H1 (cell line): ENCODE measurements around the gene FABP6. TPM values are rescaled to one million over a fixed set of nuclear protein-coding genes. Genes with fewer than 3 reads are reported as not detected.
"Not testable (repeated sequence)": the region's sequence is repeated elsewhere in the genome, so short reads cannot be mapped to it uniquely, and the experiment has no call there.

ENCODE experiments used
- CTCF ChIA-PET: fragments of 300-600 bp; sonication (Branson Sonifier 250); formaldehyde crosslinking; loops from one replicate; lab custom pipeline; 2021; ENCODE audit not compliant: partially characterized antibody; lab: Charles Lee
- POLR2A ChIA-PET: fragments of 300-600 bp; sonication (Branson Sonifier 250); formaldehyde crosslinking; loops from one replicate; lab custom pipeline; 2021; ENCODE audit warnings: inconsistent platforms; ENCODE audit not compliant: partially characterized antibody; lab: Charles Lee
- DNase-seq, 2 experiments: peaks; one replicate each; pipeline versions ENCODE4 v3.0.0 to v3.0.0-alpha.2; 2010 to 2022; ENCODE audit warnings: low spot score in 2 of 2, low read depth in 1 of 2, mixed read lengths in 1 of 2
- FAIRE-seq: peaks from 2 replicates; lab custom pipeline; 2011; peaks lifted over from hg19 to GRCh38; lab: Jason Lieb, UNC
- H2AFZ ChIP-seq: 2 replicates; pipeline ENCODE4 v1.8.1; 2012; ENCODE audit warnings: low read length, inconsistent platforms
- H2AK5ac ChIP-seq: 2 replicates; pipeline ENCODE4 v1.6.1; 2013; ENCODE audit warnings: low read depth, low read length
- H2BK120ac ChIP-seq: replicated peaks from 2 replicates; pipeline ENCODE3; 2013; ENCODE audit warnings: low read depth, low read length, inconsistent platforms
- H2BK12ac ChIP-seq: 2 replicates; pipeline ENCODE4 v1.6.1; 2013; ENCODE audit warnings: low read depth, low read length
- H2BK15ac ChIP-seq: 2 replicates; pipeline ENCODE4 v1.6.1; 2013; ENCODE audit warnings: low read length
- H2BK20ac ChIP-seq: 2 replicates; pipeline ENCODE4 v1.6.1; 2013; ENCODE audit warnings: low read length
- H2BK5ac ChIP-seq: 2 replicates; pipeline ENCODE4 v1.6.1; 2013; ENCODE audit warnings: low read depth, low read length
- H3K14ac ChIP-seq: 2 replicates; pipeline ENCODE4 v1.6.1; 2013; ENCODE audit warnings: inconsistent platforms; ENCODE audit not compliant: insufficient read length
- H3K18ac ChIP-seq: 2 replicates; pipeline ENCODE4 v1.6.1; 2013; ENCODE audit warnings: low read length; ENCODE audit errors: extremely low read depth
- H3K23ac ChIP-seq: 2 replicates; pipeline ENCODE4 v1.6.1; 2013; ENCODE audit warnings: inconsistent platforms; ENCODE audit not compliant: insufficient read length
- H3K23me2 ChIP-seq: 2 replicates; pipeline ENCODE4 v1.6.1; 2013; ENCODE audit warnings: low read depth, low read length
- H3K27ac ChIP-seq: 2 replicates; pipeline ENCODE4 v1.6.1; 2011; ENCODE audit warnings: low read depth, low read length, inconsistent platforms
- H3K27me3 ChIP-seq, 4 experiments: replicated peaks in 1 of 4; 1 replicate in 1 of 4; 2 replicates in 3 of 4; pipeline versions ENCODE4 v1.6.1 to v1.8.1; 2011 to 2013; ENCODE audit warnings: low read length in 3 of 4, mild to moderate bottlenecking in 3 of 4, inconsistent platforms in 2 of 4, mixed read lengths in 2 of 4, moderate library complexity in 1 of 4; ENCODE audit not compliant: control insufficient read depth in 3 of 4, insufficient read depth in 3 of 4; ENCODE audit errors: extremely low read depth in 1 of 4
- H3K36me3 ChIP-seq, 4 experiments: 2 replicates each; pipeline versions ENCODE4 v1.6.1 to v1.8.1; 2011 to 2013; ENCODE audit warnings: mild to moderate bottlenecking in 4 of 4, low read length in 3 of 4, moderate library complexity in 2 of 4, control low read depth in 1 of 4, inconsistent platforms in 1 of 4; ENCODE audit not compliant: insufficient read depth in 4 of 4, control insufficient read depth in 2 of 4
- H3K4ac ChIP-seq: replicated peaks from 2 replicates; pipeline ENCODE3; 2013; ENCODE audit warnings: low read length, low read depth, mixed read lengths, inconsistent platforms; ENCODE audit not compliant: insufficient read length
- H3K4me1 ChIP-seq, 4 experiments: replicated peaks in 1 of 4; 1 replicate in 1 of 4; 2 replicates in 3 of 4; pipeline versions ENCODE4 v1.6.1 to v1.8.1; 2011 to 2013; ENCODE audit warnings: low read length in 3 of 4, inconsistent platforms in 2 of 4, mixed read lengths in 1 of 4; ENCODE audit not compliant: insufficient read depth in 4 of 4, control insufficient read depth in 3 of 4
- H3K4me2 ChIP-seq, 2 experiments: 2 replicates each; pipeline versions ENCODE4 v1.6.1 to v1.8.1; 2011 to 2013; ENCODE audit warnings: low read depth in 2 of 2, low read length in 2 of 2, control low read depth in 1 of 2, inconsistent platforms in 1 of 2, mild to moderate bottlenecking in 1 of 2; ENCODE audit not compliant: insufficient read depth in 1 of 2
- H3K4me3 ChIP-seq, 4 experiments: fragments of 200-600, 300-600 bp in 1 of 4; sonication (generic), shearing (Covaris generic), sonication (Bioruptor Twin) in 1 of 4; 2 replicates each; pipeline versions ENCODE4 v1.5.1 to v1.8.1; 2011 to 2016; ENCODE audit warnings: low read length in 4 of 4, low read depth in 3 of 4, control low read depth in 2 of 4, inconsistent platforms in 2 of 4, mild to moderate bottlenecking in 2 of 4, mixed read lengths in 1 of 4, moderate library complexity in 1 of 4; ENCODE audit not compliant: insufficient read depth in 2 of 4; ENCODE audit errors: extremely low read depth in 1 of 4
- H3K56ac ChIP-seq: replicated peaks from 2 replicates; pipeline ENCODE3; 2013; ENCODE audit warnings: low read depth, mild to moderate bottlenecking, mixed read lengths, low read length, inconsistent platforms; ENCODE audit not compliant: insufficient read length
- H3K79me1 ChIP-seq: 2 replicates; pipeline ENCODE4 v1.6.1; 2013; ENCODE audit warnings: low read depth, low read length, control low read depth
- H3K79me2 ChIP-seq, 2 experiments: 2 replicates each; pipeline versions ENCODE4 v1.6.1 to v1.8.1; 2012 to 2013; ENCODE audit warnings: low read length in 2 of 2, mild to moderate bottlenecking in 2 of 2, inconsistent platforms in 1 of 2; ENCODE audit not compliant: insufficient read depth in 2 of 2, control insufficient read depth in 1 of 2
- H3K9ac ChIP-seq, 4 experiments: replicated peaks in 1 of 4; 1 replicate in 1 of 4; 2 replicates in 3 of 4; pipeline versions ENCODE4 v1.6.1 to v1.8.1; 2011 to 2013; ENCODE audit warnings: low read depth in 3 of 4, low read length in 3 of 4, control low read depth in 2 of 4, mild to moderate bottlenecking in 2 of 4, moderate library complexity in 2 of 4, inconsistent platforms in 1 of 4; ENCODE audit errors: extremely low read depth in 1 of 4
- H3K9me3 ChIP-seq, 2 experiments: 2 replicates each; pipeline versions ENCODE4 v1.6.1 to v1.8.1; 2012 to 2013; ENCODE audit warnings: mild to moderate bottlenecking in 2 of 2, moderate library complexity in 2 of 2, control low read depth in 1 of 2, inconsistent platforms in 1 of 2, low read depth in 1 of 2, low read length in 1 of 2, mixed read lengths in 1 of 2; ENCODE audit not compliant: insufficient read depth in 2 of 2
- H4K20me1 ChIP-seq, 2 experiments: replicated peaks in 1 of 2; 2 replicates each; pipeline versions ENCODE3 to v1.8.1; 2011 to 2013; ENCODE audit warnings: inconsistent platforms in 2 of 2, low read length in 2 of 2, mild to moderate bottlenecking in 1 of 2; ENCODE audit not compliant: insufficient read depth in 2 of 2, control insufficient read depth in 1 of 2
- H4K5ac ChIP-seq: 2 replicates; pipeline ENCODE4 v1.6.1; 2013; ENCODE audit warnings: low read length, low read depth, mixed read lengths, inconsistent platforms; ENCODE audit not compliant: insufficient read length
- H4K8ac ChIP-seq: 2 replicates; pipeline ENCODE4 v1.8.0; 2013; ENCODE audit warnings: mild to moderate bottlenecking, moderate library complexity, low read length, inconsistent platforms; ENCODE audit not compliant: insufficient read depth; ENCODE audit errors: extremely low read depth
- H4K91ac ChIP-seq: replicated peaks from 2 replicates; pipeline ENCODE3; 2013; ENCODE audit warnings: low read length, mixed read lengths, inconsistent platforms; ENCODE audit not compliant: insufficient read length
- WGBS, 2 experiments: shearing (Covaris generic) in 1 of 2; methylation state at CpG; one replicate each; pipeline versions ENCODE4 v1.1.6 to v1.1.7; 2013 to 2015; ENCODE audit warnings: low lambda C conversion rate in 2 of 2, mixed read lengths in 2 of 2, inconsistent platforms in 1 of 2, low coverage in 1 of 2, missing lambda C conversion rate in 1 of 2; ENCODE audit not compliant: insufficient replicate concordance in 2 of 2, insufficient coverage in 1 of 2, insufficient read length in 1 of 2; ENCODE audit errors: extremely low coverage in 1 of 2, missing lambda C conversion rate in 1 of 2; 5-methylcytosine and 5-hydroxymethylcytosine counted together
- polyA plus RNA-seq, 7 experiments: library from polyadenylated mRNA; depleted of rRNA in 3 of 7; stranded (reverse) in 5 of 7; unstranded in 2 of 7; fragments of >200 nt in 5 of 7; fragments of 200-250 nt in 2 of 7; gene quantifications; 1 replicate in 5 of 7; 2 replicates in 1 of 7; 4 replicates in 1 of 7; pipeline versions ENCODE4 v1.2.1 to v1.2.3, GENCODE V29; 2011 to 2013; ENCODE audit warnings: missing spikeins in 2 of 7, mixed read lengths in 2 of 7
- total RNA-seq: library from RNA; stranded (reverse); fragmentation: NEBNext Ultra II Directional; extraction: Animal tissue kit (Norgen Biotek cat#: 25700); gene quantifications from 2 replicates; pipeline ENCODE4 v1.2.1, GENCODE V29; 2021

The FABP6 gene
- total and polyA plus RNA-seq, 2 of the 8 experiments (the other 6 are each of a cell fraction or from before 2014, with no cell fraction given) = 4.8 to 6.1 TPM

DNA sequence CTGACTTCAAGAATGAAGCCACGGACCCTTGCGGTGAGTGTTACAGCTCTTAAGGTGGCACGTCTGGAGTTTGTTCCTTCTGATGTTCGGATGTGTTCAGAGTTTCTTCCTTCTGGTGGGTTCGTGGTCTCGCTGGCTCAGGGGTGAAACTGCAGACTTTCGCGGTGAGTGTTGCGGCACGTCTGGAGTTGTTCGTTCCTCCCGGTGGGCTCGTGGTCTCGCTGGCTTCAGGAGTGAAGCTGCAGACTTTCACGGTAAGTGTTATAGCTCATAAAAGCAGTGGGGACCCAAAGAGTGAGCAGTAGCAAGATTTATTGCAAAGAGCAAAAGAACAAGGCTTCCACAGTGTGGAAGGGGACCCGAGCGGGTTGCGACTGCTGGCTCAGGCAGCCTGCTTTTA, 36.2 kb upstream of the FABP6 start:
- H3K27ac ChIP-seq, H4K5ac ChIP-seq, H2BK20ac ChIP-seq, H3K27me3 ChIP-seq, H3K4me2 ChIP-seq, H3K14ac ChIP-seq, H3K79me1 ChIP-seq, H2BK12ac ChIP-seq, H3K23me2 ChIP-seq, H2BK120ac ChIP-seq, FAIRE-seq, H2AFZ ChIP-seq, H3K18ac ChIP-seq, H4K20me1 ChIP-seq, H3K79me2 ChIP-seq, H3K36me3 ChIP-seq, H4K91ac ChIP-seq, H3K4ac ChIP-seq, H3K56ac ChIP-seq, H3K9me3 ChIP-seq, DNase-seq, H3K9ac ChIP-seq, H4K8ac ChIP-seq, H2BK15ac ChIP-seq, H2AK5ac ChIP-seq, H3K23ac ChIP-seq, H2BK5ac ChIP-seq, H3K4me3 ChIP-seq: not testable (repeated sequence)
- peaks cover 3 to 10% (median 6%) of the 10 kb centered on the region in 4 experiments for H3K4me1 ChIP-seq
- ChIA-PET CTCF (interaction anchor here (0.6 to 1.1 kb wide), 3 partner anchors 15 to 76 kb away, joined by 3 read pairs; no protein-coding TSS in a partner anchor), POLR2A (interaction anchor here (0.6 to 1.5 kb wide), 6 partner anchors 9 to 149 kb away, joined by 3 to 6 read pairs (median 4); no protein-coding TSS in a partner anchor)
- 92% methylated on average over 17 of the region's 18 CpGs; no CpG with 5 or more reads in 1 of the 2 experiments for WGBS, 2 experiments

DNA sequence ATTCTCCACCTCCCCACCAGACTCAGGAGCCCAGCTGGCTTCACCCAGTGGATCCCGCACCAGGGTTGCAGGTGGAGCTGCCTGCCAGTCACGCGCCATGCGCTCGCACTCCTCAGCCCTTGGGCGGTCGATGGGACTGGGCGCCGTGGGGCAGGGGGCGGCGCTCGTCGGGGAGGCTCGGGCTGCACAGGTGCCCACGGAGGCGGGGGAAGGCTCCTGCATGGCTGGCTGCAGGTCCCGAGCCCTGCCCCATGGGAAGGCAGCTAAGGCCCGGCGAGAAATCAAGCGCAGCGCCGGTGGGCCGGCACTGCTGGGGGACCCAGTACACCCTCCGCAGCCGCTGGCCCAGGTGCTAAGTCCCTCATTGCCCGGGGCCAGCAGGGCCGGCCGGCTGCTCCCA, 35.5 kb upstream of the FABP6 start:
- WGBS, 2 experiments = 97% methylated on average over 17 of the region's 28 CpGs; no CpG with 5 or more reads in 1 of the 2 experiments
- not testable (repeated sequence) for H3K4ac ChIP-seq, H3K36me3 ChIP-seq, H3K4me2 ChIP-seq, H3K79me2 ChIP-seq, H2BK12ac ChIP-seq, H3K4me3 ChIP-seq, H4K91ac ChIP-seq, H3K79me1 ChIP-seq, FAIRE-seq, H3K9me3 ChIP-seq, DNase-seq, H2BK15ac ChIP-seq, H3K18ac ChIP-seq, H3K56ac ChIP-seq, H2AK5ac ChIP-seq, H2BK120ac ChIP-seq, H4K20me1 ChIP-seq, H2BK20ac ChIP-seq, H4K8ac ChIP-seq, H3K14ac ChIP-seq, H3K23me2 ChIP-seq, H3K27me3 ChIP-seq, H4K5ac ChIP-seq, H2AFZ ChIP-seq, H3K27ac ChIP-seq, H3K9ac ChIP-seq, H2BK5ac ChIP-seq, H3K23ac ChIP-seq
- CTCF ChIA-PET = interaction anchor here (0.6 kb wide), 1 partner anchor 15 kb away, joined by 3 read pairs; no protein-coding TSS in a partner anchor
- peaks cover 6 to 17% (median 10%) of the 10 kb centered on the region in 4 experiments for H3K4me1 ChIP-seq
- POLR2A ChIA-PET = interaction anchor here (0.6 to 1.5 kb wide), 5 partner anchors 10 to 149 kb away, joined by 3 to 6 read pairs (median 4); no protein-coding TSS in a partner anchor
